ENCODE measurements around the gene LRRC17.

The LRRC17 gene, protein sequence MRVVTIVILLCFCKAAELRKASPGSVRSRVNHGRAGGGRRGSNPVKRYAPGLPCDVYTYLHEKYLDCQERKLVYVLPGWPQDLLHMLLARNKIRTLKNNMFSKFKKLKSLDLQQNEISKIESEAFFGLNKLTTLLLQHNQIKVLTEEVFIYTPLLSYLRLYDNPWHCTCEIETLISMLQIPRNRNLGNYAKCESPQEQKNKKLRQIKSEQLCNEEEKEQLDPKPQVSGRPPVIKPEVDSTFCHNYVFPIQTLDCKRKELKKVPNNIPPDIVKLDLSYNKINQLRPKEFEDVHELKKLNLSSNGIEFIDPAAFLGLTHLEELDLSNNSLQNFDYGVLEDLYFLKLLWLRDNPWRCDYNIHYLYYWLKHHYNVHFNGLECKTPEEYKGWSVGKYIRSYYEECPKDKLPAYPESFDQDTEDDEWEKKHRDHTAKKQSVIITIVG

GRCh38 chr7:102912742-102913141 is at the start of gene LRRC17:
TSS of gene LRRC17 (plus strand) at chr7:102913000. CDS start at chr7:102933914, 20,914 bp downstream.
- DNase-seq (ENCODE audit: low spot score) = no peak

GRCh38 chr7:102864958-102865357 is 47.8 kb upstream of the LRRC17 start:
- no peak for DNase-seq (ENCODE audit: low spot score)

- no peak for DNase-seq (ENCODE audit: low spot score)
Observed at GRCh38 chr7:102866535-102867215, 46.1 kb upstream of the LRRC17 start.

GRCh38 chr7:102869195-102869594 is 43.6 kb upstream of the LRRC17 start:
- DNase-seq (ENCODE audit: low spot score) = no peak

DNA sequence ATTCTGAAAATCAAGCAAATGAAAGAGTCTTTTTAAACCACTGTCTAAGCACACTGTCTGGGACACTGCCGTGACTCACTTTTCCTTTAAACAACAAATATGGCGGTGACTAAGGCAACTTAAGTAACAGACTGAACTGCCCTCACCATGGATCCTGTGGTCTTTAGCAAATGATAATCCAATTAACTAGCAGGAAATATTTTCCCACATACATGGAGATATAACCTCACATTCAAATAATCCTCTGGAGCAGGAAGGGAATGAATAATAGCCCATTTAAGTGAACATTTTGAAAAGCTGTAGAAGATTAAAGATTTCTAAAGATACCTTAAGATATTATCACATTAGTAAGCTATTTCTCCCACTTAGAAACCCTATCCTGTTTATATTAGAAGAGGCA is 40.3 kb upstream of the LRRC17 start:
- DNase-seq (ENCODE audit: low spot score) = peak; percentile 75

DNA sequence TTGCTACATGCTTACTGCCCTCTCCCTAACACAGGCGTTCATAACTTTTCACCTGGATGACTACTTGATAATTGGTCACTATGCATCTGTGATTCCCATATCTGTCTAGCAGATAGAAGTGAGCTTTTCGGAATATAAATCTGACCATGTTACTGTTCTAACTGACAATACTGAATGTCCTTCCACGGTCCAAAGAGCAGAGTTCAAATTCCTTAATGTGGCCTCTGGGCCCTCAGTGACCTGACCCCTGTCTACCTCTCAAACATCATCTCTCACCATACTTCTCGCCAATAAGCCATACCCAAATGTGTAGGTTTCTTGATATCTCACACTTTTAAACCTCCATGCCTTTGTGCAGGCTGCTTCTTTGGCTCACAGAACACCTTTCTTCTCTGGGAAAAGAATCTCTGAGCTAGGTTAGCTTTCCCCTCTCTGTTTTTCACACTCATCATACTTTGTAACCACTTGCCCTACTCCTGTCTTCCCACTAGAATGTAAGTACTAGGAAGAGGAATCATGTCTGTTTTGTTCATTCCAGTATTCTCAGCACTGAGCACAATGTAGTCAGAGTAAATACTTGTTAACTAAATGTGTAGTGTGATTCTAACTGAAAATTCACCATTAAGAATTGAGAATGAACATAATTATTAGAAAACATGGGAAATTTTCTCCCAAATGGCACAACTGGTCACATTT is 39.2 kb upstream of the LRRC17 start:
- DNase-seq (ENCODE audit: low spot score) = no peak

DNA sequence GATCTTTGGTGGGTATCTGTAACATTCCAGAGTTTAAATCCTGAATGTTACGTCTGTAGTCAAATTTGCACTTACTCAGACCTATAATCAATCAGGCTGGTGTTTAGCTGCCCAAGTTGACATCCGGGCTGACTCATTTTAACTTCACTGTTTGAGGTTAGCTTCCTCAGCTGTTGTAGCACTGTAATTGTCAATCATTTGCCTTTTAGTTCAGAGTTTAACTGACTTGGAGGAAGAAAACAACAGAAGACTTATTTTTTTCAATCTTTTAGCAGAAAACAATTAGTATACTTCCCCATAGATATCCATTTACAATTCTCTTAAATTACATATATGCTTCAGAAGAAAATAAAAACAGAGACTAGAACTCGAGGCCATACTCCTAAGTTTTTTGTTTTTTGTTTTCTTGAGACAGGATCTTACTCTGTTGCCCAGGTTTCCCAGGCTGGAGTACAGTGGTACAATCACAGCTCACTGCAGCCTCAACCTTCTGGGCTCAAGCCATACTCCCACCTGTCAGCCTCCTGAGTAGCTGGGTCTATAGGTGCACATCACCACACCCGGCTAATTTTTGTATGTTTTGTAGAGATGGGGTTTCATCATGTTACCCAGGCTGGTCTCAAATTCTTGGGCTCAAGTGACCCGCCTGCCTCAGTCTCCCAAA is 38.5 kb upstream of the LRRC17 start:
- peak; percentile 93 for DNase-seq (ENCODE audit: low spot score)

DNA sequence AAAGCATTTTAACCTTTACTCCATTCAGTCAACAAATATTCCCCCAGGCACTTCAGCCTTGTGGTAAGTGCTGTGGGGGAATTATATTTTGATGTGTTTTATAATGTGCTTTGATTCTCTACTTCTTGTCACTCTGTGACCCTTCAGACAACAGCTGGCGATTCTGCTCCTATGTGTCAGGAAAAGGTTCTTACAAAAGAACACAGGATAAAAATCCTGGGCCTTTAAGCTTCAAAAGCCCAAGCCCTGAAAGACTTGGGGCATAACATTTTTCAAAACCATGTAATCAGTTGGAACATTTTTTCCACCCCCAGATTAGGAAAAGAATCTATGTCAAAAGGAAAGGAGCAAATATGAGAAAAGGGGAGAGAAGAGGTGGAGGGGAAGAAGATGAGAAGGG is 37.8 kb upstream of the LRRC17 start:
- DNase-seq (ENCODE audit: low spot score) = no peak

GRCh38 chr7:102875700-102876295 is 37.0 kb upstream of the LRRC17 start:
- peak; percentile 87 for DNase-seq (ENCODE audit: low spot score)

DNA sequence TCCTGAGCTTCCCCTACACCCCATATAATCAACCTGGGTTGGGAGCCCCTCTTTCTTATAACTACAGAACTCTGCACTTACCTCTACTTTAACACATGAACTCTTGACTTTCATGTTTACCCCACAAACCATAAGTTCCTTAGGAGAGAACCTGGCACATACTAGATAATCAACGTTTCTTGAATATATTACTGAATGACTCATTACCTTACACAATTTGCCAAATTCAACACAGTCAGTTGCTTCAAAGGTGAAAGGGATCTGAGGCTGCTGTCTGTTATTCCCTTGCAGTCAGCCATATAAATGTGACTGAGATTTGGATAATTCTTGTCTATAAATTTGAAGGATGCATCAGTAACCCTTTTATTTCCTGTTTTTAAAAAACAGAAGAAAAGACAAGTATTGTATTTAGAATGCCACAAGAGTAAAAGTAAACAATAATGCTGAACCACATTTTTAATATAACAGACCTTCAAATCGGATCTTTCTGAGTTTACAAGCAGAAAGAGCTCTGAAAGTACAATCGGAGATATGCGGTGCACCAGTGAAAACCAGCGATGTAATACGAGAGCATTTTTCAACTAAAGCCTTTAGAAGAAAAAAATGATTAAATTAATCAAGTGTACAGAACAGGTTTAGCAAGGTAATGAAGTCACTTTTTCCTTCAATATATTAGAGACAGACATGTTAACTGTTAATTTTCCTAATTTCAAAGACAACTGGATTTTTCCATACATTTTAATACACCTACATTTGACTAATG is 29.5 kb upstream of the LRRC17 start:
- no peak for DNase-seq (ENCODE audit: low spot score)

GRCh38 chr7:102888561-102889233 is 24.1 kb upstream of the LRRC17 start:
- no peak for DNase-seq (ENCODE audit: low spot score)

- DNase-seq (ENCODE audit: low spot score) = no peak
Observed at GRCh38 chr7:102889851-102890250, 22.9 kb upstream of the LRRC17 start.

DNA sequence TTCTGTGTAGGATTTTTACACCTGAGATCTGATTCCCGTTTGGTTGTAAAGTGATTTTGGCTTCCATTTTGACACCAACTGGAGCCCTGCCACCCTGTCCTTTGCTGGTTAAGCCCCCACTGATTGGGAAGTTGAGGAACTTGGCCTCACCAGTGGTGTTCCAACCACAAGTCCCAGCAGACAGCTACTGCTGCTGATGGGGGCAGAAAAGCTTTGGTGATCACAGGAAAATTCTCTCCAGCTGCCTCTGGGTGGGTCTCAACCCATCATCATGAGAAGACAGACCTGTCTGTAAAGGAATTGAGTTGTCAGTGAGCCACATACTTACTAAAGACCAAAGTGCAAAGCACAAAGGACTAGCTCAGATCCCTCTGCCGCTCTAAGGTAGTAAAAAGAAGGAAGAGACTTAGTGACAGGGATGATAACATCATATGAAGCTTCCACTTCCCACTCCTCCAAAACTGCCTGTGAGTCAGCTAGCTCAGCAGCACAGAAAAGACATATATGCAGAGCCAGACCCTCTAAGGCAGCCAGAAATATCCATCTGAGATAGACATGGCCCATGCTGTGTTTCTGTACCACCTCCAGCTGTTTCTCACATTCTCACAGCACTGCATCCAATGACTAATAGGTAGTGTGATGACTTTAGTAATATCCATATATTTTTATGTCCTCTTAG is 22.4 kb upstream of the LRRC17 start:
- DNase-seq (ENCODE audit: low spot score) = no peak

DNA sequence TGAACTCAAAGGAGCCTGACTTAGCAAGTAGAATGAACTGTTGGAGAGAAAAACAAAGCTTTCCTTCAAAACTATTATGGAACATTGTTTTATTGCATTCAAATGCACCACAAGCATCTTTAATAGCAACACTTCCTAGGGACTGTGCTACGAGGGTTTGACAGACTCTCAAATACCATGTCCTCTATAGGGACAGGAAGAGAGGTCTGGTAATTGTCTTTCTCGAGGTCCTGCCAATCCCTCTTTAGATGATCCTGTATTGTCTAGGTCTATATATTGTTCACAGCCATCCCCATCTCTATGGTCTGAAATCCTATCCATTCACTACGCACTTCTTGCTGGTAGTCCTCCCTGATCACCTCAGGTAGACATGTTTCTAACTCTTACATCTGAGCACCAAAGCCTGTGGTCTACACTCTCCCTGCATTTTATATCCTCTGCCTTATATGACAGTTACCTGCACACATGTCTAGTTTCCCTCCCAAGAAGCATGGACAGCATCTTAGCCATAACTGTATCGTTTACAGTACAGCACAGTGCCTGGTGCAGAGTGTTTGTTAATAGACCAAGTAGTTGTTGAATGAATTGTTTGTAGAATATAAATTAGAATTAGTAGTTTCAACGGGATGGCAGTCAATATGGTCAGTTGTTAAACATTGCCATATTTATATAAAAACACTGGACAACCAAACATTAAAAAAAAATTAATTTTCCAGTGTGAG is 21.7 kb upstream of the LRRC17 start:
- DNase-seq (ENCODE audit: low spot score) = no peak

DNA sequence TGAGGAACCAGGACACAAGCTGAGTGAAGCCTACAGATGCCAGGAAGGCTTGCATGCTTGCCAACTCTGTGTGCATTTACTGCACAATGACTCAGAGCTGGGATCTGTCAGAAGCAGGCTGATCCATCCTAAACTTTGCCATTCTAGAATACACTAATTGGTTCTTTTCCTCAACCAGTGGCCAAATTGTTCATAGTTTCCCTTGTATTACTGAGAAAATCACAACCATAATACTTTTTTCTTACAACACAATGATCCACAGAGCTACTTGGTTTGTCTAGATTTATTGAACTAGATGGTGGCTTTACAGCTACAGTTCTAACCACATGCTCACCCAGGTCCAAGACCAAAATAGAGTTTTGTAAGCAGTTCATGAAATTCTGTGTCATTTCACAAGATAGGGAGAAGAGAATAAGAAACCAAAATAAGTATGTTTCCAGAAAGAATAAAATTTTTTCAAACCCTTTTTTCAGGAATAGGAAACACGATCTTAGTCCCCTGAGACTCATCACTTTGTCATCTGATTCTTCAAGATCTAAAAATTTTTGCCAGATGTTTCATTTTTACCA is 21.0 kb upstream of the LRRC17 start:
- peak; percentile 72 for DNase-seq (ENCODE audit: low spot score)

- no peak for DNase-seq (ENCODE audit: low spot score)
Observed at GRCh38 chr7:102892631-102893278, 20.0 kb upstream of the LRRC17 start.

- DNase-seq (ENCODE audit: low spot score) = no peak
Observed at GRCh38 chr7:102895602-102896001, 17.2 kb upstream of the LRRC17 start.

DNA sequence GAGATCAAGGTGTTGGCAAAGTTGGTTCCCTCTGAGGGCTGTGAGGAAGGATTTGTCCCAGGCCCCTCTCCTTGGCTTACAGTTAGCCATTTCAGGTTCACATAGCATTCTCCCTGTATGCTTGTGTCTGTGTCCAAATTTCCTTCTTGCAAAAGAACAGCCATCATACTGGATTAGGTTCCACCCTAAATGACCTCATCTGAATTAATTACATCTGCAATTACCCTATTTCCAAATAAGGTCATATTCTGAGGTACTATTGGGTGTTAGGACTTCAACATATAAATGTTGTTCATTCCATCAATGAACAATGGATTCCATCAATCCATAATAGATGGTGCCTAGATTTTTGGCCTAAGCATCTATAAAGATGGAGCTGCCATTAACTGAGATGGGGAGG is 16.2 kb upstream of the LRRC17 start:
- DNase-seq (ENCODE audit: low spot score) = no peak

Measured in COLO829 (cell line).